Transverse colon (tissue), 4 donors: Measurements from ENCODE around the gene SLC15A2. TPM values are rescaled to one million over a fixed set of nuclear protein-coding genes. Genes with fewer than 3 reads are reported as not detected.

Experiments
- DNase-seq: peaks from one replicate; pipeline ENCODE4 v3.0.0-alpha.2; 2019
- H3K27ac ChIP-seq, 4 donors: fragments of 200-600 bp; sonication (generic); 2 replicates each; pipeline ENCODE4 v1.5.1; 2016 to 2018; ENCODE audit warnings: inconsistent platforms in 4 of 4
- H3K27me3 ChIP-seq: fragments of 200-600 bp; sonication (generic); 2 replicates; pipeline ENCODE4 v1.5.1; 2017; ENCODE audit warnings: inconsistent platforms
- H3K36me3 ChIP-seq, 4 donors: fragments of 200-600 bp; sonication (generic); 2 replicates each; pipeline ENCODE4 v1.5.1; 2017 to 2019; ENCODE audit warnings: inconsistent platforms in 4 of 4
- H3K4me1 ChIP-seq, 4 donors: fragments of 200-600 bp; sonication (generic); 2 replicates each; pipeline ENCODE4 v1.5.1; 2017 to 2020; ENCODE audit warnings: inconsistent platforms in 4 of 4
- H3K4me3 ChIP-seq, 4 donors: fragments of 200-600 bp; sonication (generic); 1 replicate in 1 of 4; 2 replicates in 3 of 4; pipeline versions ENCODE4 v1.5.1 to v1.6.1; 2017 to 2019; ENCODE audit warnings: inconsistent platforms in 4 of 4
- H3K9me3 ChIP-seq, 2 donors: fragments of 200-600 bp; sonication (generic); 2 replicates each; pipeline ENCODE4 v1.5.1; 2017 to 2019; ENCODE audit warnings: inconsistent platforms in 2 of 2
- EP300 ChIP-seq: sonication (generic); formaldehyde crosslinking; IDR thresholded peaks from one replicate; pipeline ENCODE4 v1.6.1; 2017; ENCODE audit warnings: antibody characterized with exemption, low read depth
- POLR2A ChIP-seq: fragments of 450-650 bp; IDR thresholded peaks from one replicate; pipeline ENCODE4 v1.6.1; 2016; ENCODE audit warnings: antibody characterized with exemption, mild to moderate bottlenecking, moderate library complexity
- POLR2AphosphoS5 ChIP-seq, 3 donors: sonication (generic); formaldehyde crosslinking; IDR thresholded peaks; one replicate each; pipeline ENCODE4 v1.6.1; 2016; ENCODE audit warnings: antibody characterized with exemption in 3 of 3
- WGBS, 2 donors: methylation state at CpG; one replicate each; pipeline ENCODE4 v1.1.5; 2018; ENCODE audit warnings: low coverage in 1 of 2; 5-methylcytosine and 5-hydroxymethylcytosine counted together
- in situ Hi-C, 4 donors: fragments of 200-750 bp; cut with MboI; loops; one replicate each; pipeline versions ENCODE4 v1.15.0 to v1.15.1; 2017; ENCODE audit warnings: low sequenced_read_pairs in 3 of 4, low pct_ligation_motif_present in 1 of 4, low pct_unique_long_range_greater_than_20kb in 1 of 4
- intact Hi-C: fragments of 100-400 bp; cut with DNase I; formaldehyde crosslinking; loops from one replicate; pipeline ENCODE4 v1.15.1; 2023; ENCODE audit warnings: low total_unique reads
- total RNA-seq, 4 donors: library from RNA; depleted of rRNA; stranded (reverse); fragments of >200 nt; gene quantifications; one replicate each; pipeline ENCODE4 v1.1.0, GENCODE V29; 2016
- TF ChIP-seq, protein P1 (sequence below), 5 experiments: fragments of 200-600 bp in 3 of 5; fragments of 450-650 bp in 2 of 5; sonication (generic) in 3 of 5; IDR thresholded peaks; 1 replicate in 2 of 5; 2 replicates in 3 of 5; pipeline ENCODE4 v1.5.1; 2016 to 2017; ENCODE audit warnings: antibody characterized with exemption in 5 of 5, inconsistent platforms in 3 of 5, mild to moderate bottlenecking in 2 of 5, moderate library complexity in 1 of 5

The SLC15A2 gene
- total RNA-seq, 4 donors from 2014 or later: 1.1 to 5.6 (median 2.7) TPM

DNA sequence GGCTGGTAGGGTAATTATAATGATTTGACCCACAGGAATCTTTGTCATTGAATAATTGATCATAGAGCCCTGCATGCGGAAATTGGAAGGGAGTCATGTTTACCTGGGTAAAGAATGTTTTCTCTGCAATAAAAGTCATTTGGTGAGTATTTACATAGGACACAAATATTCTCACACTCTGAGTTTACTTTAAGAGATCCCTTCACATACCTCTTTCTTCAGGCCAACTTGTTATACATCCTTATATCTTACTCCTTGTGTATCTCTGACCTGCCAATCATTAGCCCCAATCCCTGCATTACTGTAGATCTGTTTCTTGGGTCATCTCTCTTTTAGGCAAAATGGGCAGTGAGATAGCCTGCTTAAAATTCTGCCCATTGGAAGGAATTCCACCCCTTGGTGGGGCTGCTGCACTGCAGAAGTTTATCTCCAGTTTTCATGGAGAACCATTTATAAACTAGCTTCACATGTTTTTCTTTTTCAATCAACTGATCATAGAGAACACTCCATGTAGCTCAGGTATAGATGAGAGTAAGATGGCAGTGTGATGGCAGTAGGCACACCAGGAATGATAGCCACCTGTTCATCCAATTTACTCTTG is 81.6 kb downstream of the SLC15A2 start:
- Histone ChIP-seq H3K27ac (no peak overlapping the region), H3K9me3 (no peaks in the 10 kb centered on the region), H3K4me1 (peaks cover 0 to 16% (median 7%) of the 10 kb centered on the region in 4 donors), H3K27me3 (no peaks in the 10 kb centered on the region), H3K4me3 (no peak overlapping the region), H3K36me3 (no peaks in the 10 kb centered on the region)
- in situ Hi-C loops (no loop called here), intact Hi-C loops (no loop called here)
- 67 to 71% methylated on average over 1 of the region's 1 CpG for WGBS, 2 donors
- DNase-seq: no peak
- TF ChIP-seq EP300: no peak
- TF ChIP-seq, protein P1, sequence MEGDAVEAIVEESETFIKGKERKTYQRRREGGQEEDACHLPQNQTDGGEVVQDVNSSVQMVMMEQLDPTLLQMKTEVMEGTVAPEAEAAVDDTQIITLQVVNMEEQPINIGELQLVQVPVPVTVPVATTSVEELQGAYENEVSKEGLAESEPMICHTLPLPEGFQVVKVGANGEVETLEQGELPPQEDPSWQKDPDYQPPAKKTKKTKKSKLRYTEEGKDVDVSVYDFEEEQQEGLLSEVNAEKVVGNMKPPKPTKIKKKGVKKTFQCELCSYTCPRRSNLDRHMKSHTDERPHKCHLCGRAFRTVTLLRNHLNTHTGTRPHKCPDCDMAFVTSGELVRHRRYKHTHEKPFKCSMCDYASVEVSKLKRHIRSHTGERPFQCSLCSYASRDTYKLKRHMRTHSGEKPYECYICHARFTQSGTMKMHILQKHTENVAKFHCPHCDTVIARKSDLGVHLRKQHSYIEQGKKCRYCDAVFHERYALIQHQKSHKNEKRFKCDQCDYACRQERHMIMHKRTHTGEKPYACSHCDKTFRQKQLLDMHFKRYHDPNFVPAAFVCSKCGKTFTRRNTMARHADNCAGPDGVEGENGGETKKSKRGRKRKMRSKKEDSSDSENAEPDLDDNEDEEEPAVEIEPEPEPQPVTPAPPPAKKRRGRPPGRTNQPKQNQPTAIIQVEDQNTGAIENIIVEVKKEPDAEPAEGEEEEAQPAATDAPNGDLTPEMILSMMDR (IDR thresholded peaks at IDR 0.05): no peak
- TF ChIP-seq POLR2AphosphoS5 (IDR thresholded peaks at IDR 0.05): no peak
- no peak for TF ChIP-seq POLR2A

DNA sequence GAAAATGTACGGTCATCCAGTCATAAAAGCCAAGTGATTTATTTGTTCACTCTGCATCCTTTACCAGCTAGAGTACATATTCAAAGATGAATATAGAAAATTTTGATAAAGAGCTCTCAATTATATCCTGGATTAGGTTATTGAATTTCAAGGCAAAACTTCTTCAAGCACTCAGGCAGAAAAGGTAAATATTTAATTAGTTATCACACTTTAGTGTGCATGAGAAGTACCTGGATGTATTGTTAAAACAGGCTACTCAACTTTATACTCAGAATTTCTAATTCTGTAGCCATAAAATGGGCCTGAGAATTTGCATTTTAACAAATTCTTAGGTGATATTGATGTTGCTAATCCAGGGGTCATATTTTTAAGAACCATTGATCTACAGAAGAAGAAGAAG is 82.5 kb downstream of the SLC15A2 start:
- no peak overlapping the region for H3K4me3 ChIP-seq
- H3K9me3 ChIP-seq: no peaks in the 10 kb centered on the region
- DNase-seq: no peak
- no peak for TF ChIP-seq POLR2A
- TF ChIP-seq, protein P1 (IDR thresholded peaks at IDR 0.05): no peak
- TF ChIP-seq POLR2AphosphoS5 (IDR thresholded peaks at IDR 0.05): no peak
- no peak for TF ChIP-seq EP300
- peaks cover 0 to 16% (median 7%) of the 10 kb centered on the region in 4 donors for H3K4me1 ChIP-seq
- H3K36me3 ChIP-seq: no peaks in the 10 kb centered on the region
- no peak overlapping the region for H3K27ac ChIP-seq
- 51 to 73% methylated on average over 1 of the region's 1 CpG for WGBS, 2 donors
- H3K27me3 ChIP-seq: no peaks in the 10 kb centered on the region
- intact Hi-C loops (no loop called here), in situ Hi-C loops (no loop called here)

DNA sequence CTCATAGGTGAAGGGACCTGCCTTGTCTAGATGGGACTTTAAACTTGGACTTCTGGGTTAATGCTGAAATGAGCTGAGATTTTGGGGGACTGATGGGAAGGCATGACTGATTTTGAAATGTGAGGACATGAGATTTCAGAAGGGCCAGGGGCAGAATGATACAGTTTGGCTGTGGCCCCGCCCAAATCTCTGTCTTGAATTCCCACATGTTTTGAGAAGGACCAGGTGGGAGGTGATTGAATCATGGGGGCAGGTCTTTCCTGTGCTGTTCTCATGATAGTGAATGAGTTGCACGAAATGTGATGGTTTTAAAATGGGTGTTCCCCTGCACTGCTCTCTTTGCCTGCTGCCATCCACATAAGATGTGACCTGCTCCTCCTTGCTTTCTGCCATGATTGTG is 85.0 kb downstream of the SLC15A2 start:
- Histone ChIP-seq H3K27ac (peak overlapping the region in 2 of 4 donors; percentile 48 to 70), H3K9me3 (peaks cover 8 to 11% of the 10 kb centered on the region in 2 donors), H3K4me1 (peaks cover 0 to 16% (median 7%) of the 10 kb centered on the region in 4 donors), H3K4me3 (no peak overlapping the region), H3K36me3 (no peaks in the 10 kb centered on the region), H3K27me3 (no peaks in the 10 kb centered on the region)
- DNase-seq: no peak
- intact Hi-C loops (no loop called here), in situ Hi-C loops (no loop called here)
- WGBS, 2 donors: 85 to 88% methylated on average over 2 of the region's 2 CpGs
- TF ChIP-seq, protein P1 (IDR thresholded peaks at IDR 0.05): no peak
- TF ChIP-seq EP300: no peak
- no peak for TF ChIP-seq POLR2A
- TF ChIP-seq POLR2AphosphoS5 (IDR thresholded peaks at IDR 0.05): no peak

DNA sequence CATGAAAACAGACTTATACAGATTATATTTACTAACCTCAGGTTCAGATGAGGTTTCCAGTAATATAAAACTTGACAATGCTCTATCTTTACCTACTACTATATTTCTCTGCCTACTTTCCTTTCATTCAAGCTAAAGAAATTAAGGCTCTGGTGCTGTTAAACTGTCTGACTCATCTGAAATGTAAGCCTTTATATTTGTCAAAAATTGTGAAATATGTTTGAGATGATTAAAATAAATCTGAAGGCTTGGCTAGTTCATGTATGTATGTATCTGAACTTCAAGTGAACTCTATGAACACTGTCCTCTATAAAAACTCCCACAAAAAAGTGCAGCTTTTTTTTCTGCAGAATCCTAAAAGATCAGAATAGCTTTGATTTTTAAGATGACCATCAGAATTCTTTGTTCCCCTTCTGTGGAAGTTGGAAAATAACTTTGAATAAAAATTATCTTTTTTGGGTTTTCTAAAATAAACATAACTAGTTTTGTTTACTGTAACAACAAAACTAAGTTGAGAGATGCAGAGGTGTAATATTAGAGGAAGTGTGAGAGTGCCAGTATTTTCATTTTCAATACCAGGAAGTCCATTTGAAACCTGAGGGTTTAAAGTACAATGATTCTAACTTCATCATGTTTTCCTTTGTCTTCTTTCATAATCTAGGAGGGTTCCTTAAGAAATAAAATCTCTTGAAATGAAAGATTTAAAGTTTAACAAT is 85.7 kb downstream of the SLC15A2 start:
- Histone ChIP-seq H3K4me1 (peaks cover 0 to 16% (median 7%) of the 10 kb centered on the region in 4 donors), H3K36me3 (no peaks in the 10 kb centered on the region), H3K9me3 (peaks cover 8 to 13% of the 10 kb centered on the region in 2 donors), H3K27ac (peak overlapping the region; percentile 24 to 70 (median 38)), H3K27me3 (no peaks in the 10 kb centered on the region), H3K4me3 (no peak overlapping the region)
- in situ Hi-C loops: no loop called here
- TF ChIP-seq, protein P1 (IDR thresholded peaks at IDR 0.05): no peak
- no peak for TF ChIP-seq POLR2A
- TF ChIP-seq EP300: no peak
- TF ChIP-seq POLR2AphosphoS5 (IDR thresholded peaks at IDR 0.05): no peak
- intact Hi-C loops: no loop called here
- no peak for DNase-seq
